Subcutaneous abdominal adipose tissue (tissue), 5 donors: ENCODE measurements around the gene IFITM10.

ENCODE experiments used
- H3K27ac ChIP-seq: one replicate; pipeline ENCODE4 v1.7.0; 2013; ENCODE audit warnings: low read depth, mild to moderate bottlenecking, inconsistent platforms, low read length, moderate library complexity
- H3K27me3 ChIP-seq, 5 donors: one replicate each; pipeline ENCODE4 v1.7.0; 2013; ENCODE audit warnings: low read length in 5 of 5, inconsistent platforms in 1 of 5; ENCODE audit not compliant: control insufficient read depth in 5 of 5, insufficient read depth in 4 of 5
- H3K36me3 ChIP-seq, 5 donors: one replicate each; pipeline ENCODE4 v1.7.0; 2013; ENCODE audit warnings: low read length in 5 of 5; ENCODE audit not compliant: control insufficient read depth in 5 of 5, insufficient read depth in 5 of 5
- H3K4me1 ChIP-seq, 5 donors: one replicate each; pipeline ENCODE4 v1.7.0; 2013; ENCODE audit warnings: low read length in 5 of 5, mild to moderate bottlenecking in 3 of 5, moderate library complexity in 1 of 5; ENCODE audit not compliant: control insufficient read depth in 5 of 5, insufficient read depth in 5 of 5
- H3K4me3 ChIP-seq, 5 donors: one replicate each; pipeline ENCODE4 v1.7.0; 2013; ENCODE audit warnings: low read length in 5 of 5, low read depth in 1 of 5
- H3K9ac ChIP-seq, 5 donors: one replicate each; pipeline ENCODE4 v1.7.0; 2013; ENCODE audit warnings: low read length in 5 of 5, mild to moderate bottlenecking in 4 of 5, moderate library complexity in 3 of 5
- H3K9me3 ChIP-seq, 5 donors: one replicate each; pipeline ENCODE4 v1.7.0; 2013; ENCODE audit warnings: low read length in 5 of 5; ENCODE audit not compliant: control insufficient read depth in 5 of 5
- donor health status: healthy.
- donor health status: healthy.
- donor health status: healthy.
- donor health status: healthy.
- donor health status: healthy.

Gene IFITM10

DNA sequence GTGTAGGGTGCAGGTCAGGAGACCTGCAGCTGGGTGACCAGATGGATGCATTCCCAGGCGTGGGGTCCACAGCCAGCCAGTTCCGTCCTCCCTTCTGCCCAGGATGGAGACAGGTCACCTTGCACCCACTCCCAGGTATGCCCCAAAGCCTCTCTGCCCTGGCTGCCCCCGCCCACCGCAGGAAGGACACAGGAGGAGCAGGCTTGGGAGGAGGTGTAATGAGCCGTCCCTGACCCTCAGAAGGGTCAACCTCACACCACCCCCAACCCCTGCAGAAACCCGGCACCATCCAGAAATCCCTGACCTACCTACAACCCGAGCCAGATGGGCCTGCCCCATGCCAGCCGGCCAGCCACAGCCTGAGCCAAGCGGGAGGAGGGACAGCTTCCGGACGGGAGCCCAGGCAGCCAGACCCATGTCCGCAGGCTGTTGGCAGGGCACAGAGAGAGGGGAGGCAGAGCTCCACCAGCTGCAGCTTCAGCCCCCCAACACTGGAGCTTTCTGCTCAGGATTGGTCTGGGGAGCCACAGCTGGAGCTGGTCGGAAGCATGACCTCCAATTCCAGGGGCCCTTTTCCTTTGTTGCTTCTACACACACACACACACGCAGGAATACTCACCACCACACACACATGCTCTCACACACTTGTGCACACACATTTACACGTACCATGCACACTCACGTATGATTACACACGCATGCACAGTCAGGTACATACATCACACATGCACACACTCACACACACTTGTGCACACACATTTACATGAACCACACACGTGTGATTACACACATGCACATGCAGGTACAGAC lies 5.3 kb downstream of the IFITM10 start:
- H3K4me3 ChIP-seq = peak overlapping the region in 1 of 5 donors; percentile 18
- H3K27ac ChIP-seq = no peak overlapping the region
- peaks cover 4 to 13% (median 6%) of the 10 kb centered on the region in 5 donors for H3K27me3 ChIP-seq
- H3K9me3 ChIP-seq = peaks cover 0 to 3% (median 0%) of the 10 kb centered on the region in 5 donors
- H3K36me3 ChIP-seq = peaks cover 0 to 4% (median 0%) of the 10 kb centered on the region in 5 donors
- H3K4me1 ChIP-seq = peaks cover 6 to 59% (median 46%) of the 10 kb centered on the region in 5 donors
- no peak overlapping the region for H3K9ac ChIP-seq

DNA sequence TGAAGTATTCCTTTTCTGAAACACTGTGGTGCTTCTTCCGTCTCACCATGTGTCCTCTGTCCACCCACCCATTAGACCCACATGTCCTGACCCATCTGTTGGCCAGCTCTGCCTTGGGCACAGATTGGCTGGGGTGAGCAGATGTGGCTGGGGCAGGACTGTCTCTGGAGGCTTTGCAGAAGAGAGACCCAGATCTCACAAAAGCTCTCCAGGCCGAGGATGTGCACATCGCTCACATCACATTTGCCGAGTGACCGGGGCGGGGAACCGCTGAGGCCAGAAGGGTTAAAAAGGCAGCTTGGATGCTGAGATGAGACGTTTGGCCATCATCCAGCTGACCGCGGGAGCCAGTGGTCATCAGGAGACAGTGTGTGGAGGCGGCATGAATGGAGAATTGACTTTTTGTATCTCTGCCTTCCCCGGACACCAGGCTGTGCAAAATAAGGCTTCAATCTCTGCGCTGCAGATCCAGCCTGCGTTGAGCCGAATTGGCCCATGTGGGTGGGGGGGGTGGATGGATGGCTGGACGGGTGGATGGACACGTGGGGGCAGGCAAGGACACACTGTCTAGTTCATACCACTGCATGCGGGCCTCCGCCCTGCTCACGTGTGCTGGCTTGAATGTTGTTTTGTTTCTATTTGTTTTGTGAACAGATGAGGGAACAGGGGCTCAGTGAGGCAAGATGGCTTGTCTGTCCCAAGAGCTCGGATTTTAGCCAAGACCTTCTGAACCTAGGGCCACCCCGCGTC lies 6.1 kb downstream of the IFITM10 start:
- Histone ChIP-seq H3K27me3 (peaks cover under 1 to 12% (median 5%) of the 10 kb centered on the region in 5 donors), H3K9me3 (peaks cover 0 to 3% (median 0%) of the 10 kb centered on the region in 5 donors), H3K4me3 (peak overlapping the region in 1 of 5 donors; percentile 18), H3K27ac (no peak overlapping the region), H3K36me3 (peaks cover 0 to 4% (median 0%) of the 10 kb centered on the region in 5 donors), H3K9ac (no peak overlapping the region), H3K4me1 (peaks cover 2 to 52% (median 38%) of the 10 kb centered on the region in 5 donors)

- Histone ChIP-seq H3K27me3 (peaks cover 0 to 12% (median 9%) of the 10 kb centered on the region in 5 donors), H3K4me1 (peaks cover 2 to 45% (median 35%) of the 10 kb centered on the region in 5 donors), H3K27ac (no peak overlapping the region), H3K4me3 (no peak overlapping the region), H3K9me3 (peaks cover 0 to 3% (median 0%) of the 10 kb centered on the region in 5 donors), H3K36me3 (peaks cover 0 to 4% (median 0%) of the 10 kb centered on the region in 5 donors), H3K9ac (no peak overlapping the region)
Measured at GRCh38 chr11:1743585-1744136, 6.7 kb downstream of the IFITM10 start.

DNA sequence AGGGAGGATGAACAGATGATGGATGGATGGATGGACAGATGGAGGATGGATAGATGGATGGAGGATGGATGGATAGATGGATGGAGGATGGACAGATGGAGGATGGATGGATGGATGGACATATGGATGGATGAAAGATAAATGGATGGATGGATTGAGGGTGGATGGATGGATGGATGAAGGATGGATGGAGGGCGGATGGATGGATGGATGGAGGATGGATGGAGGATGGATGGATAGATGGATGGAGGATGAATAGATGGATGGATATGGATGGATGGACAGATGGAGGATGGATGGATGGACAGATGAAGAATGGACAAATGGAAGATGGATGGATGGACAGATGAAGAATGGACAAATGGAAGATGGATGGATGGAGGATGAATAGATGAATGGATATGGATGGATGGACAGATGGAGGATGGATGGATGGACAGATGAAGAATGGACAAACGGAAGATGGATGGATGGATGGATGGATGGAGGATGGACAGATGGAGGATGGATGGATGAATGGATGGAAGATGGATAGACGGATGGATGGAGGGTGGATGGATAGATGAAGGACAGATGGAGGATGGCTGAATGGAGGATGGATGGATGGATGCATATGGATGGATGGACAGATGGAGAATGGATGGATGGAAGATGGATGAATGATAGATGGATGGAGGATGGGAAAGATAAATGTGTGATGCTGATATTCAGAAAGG lies 7.4 kb downstream of the IFITM10 start:
- peaks cover 0 to 3% (median 0%) of the 10 kb centered on the region in 5 donors for H3K9me3 ChIP-seq
- H3K4me3 ChIP-seq = no peak overlapping the region
- peaks cover 0 to 4% (median 0%) of the 10 kb centered on the region in 5 donors for H3K36me3 ChIP-seq
- peaks cover 2 to 39% (median 28%) of the 10 kb centered on the region in 5 donors for H3K4me1 ChIP-seq
- H3K27me3 ChIP-seq = peaks cover 3 to 15% (median 6%) of the 10 kb centered on the region in 5 donors
- no peak overlapping the region for H3K9ac ChIP-seq
- no peak overlapping the region for H3K27ac ChIP-seq

DNA sequence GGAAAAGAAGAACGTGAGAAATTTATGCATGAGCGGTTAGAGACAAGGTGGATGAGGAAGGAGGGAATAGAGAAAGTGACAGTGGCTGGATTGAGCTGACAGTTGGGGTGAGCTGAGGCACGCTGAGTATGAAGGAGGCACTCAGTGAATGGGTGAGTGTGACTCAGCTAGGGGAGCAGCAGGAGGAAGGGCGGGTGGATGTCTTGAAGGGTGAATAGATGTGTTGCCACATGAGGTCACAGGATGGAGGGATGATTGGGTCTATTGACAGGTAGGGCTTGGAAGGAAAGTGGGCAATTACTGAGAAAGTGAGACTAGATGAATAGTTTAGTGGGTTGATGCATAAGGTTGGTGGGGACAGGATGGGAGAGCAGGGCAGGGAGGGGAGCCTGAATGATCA lies 8.0 kb downstream of the IFITM10 start:
- no peak overlapping the region for H3K4me3 ChIP-seq
- H3K27ac ChIP-seq = no peak overlapping the region
- peaks cover 3 to 17% (median 6%) of the 10 kb centered on the region in 5 donors for H3K27me3 ChIP-seq
- H3K36me3 ChIP-seq = peaks cover 0 to 4% (median 0%) of the 10 kb centered on the region in 5 donors
- H3K9me3 ChIP-seq = peaks cover 2 to 8% (median 2%) of the 10 kb centered on the region in 5 donors
- H3K9ac ChIP-seq = no peak overlapping the region
- peaks cover 2 to 32% (median 27%) of the 10 kb centered on the region in 5 donors for H3K4me1 ChIP-seq

- H3K4me1 ChIP-seq = peaks cover 2 to 27% (median 24%) of the 10 kb centered on the region in 5 donors
- H3K36me3 ChIP-seq = peaks cover 0 to 4% (median 0%) of the 10 kb centered on the region in 5 donors
- no peak overlapping the region for H3K4me3 ChIP-seq
- peaks cover 3 to 20% (median 7%) of the 10 kb centered on the region in 5 donors for H3K27me3 ChIP-seq
- no peak overlapping the region for H3K27ac ChIP-seq
- peaks cover 5 to 13% (median 9%) of the 10 kb centered on the region in 5 donors for H3K9me3 ChIP-seq
- H3K9ac ChIP-seq = no peak overlapping the region
Measured at GRCh38 chr11:1741741-1742140, 8.7 kb downstream of the IFITM10 start.

- H3K9ac ChIP-seq = no peak overlapping the region
- H3K4me1 ChIP-seq = peaks cover 2 to 21% (median 16%) of the 10 kb centered on the region in 5 donors
- peaks cover 3 to 28% (median 11%) of the 10 kb centered on the region in 5 donors for H3K27me3 ChIP-seq
- no peak overlapping the region for H3K4me3 ChIP-seq
- H3K9me3 ChIP-seq = peaks cover 8 to 18% (median 17%) of the 10 kb centered on the region in 5 donors
- H3K27ac ChIP-seq = no peak overlapping the region
- peaks cover 0 to 1% (median 0%) of the 10 kb centered on the region in 5 donors for H3K36me3 ChIP-seq
Measured at GRCh38 chr11:1740786-1741530, 9.4 kb downstream of the IFITM10 start.

- H3K9me3 ChIP-seq = peaks cover 8 to 20% (median 18%) of the 10 kb centered on the region in 5 donors
- H3K27ac ChIP-seq = no peak overlapping the region
- no peaks in the 10 kb centered on the region for H3K36me3 ChIP-seq
- H3K27me3 ChIP-seq = peaks cover 10 to 39% (median 20%) of the 10 kb centered on the region in 5 donors
- no peak overlapping the region for H3K9ac ChIP-seq
- no peak overlapping the region for H3K4me3 ChIP-seq
- peaks cover 0 to 7% (median 5%) of the 10 kb centered on the region in 5 donors for H3K4me1 ChIP-seq
Measured at GRCh38 chr11:1739576-1739975, 10.8 kb downstream of the IFITM10 start.

DNA sequence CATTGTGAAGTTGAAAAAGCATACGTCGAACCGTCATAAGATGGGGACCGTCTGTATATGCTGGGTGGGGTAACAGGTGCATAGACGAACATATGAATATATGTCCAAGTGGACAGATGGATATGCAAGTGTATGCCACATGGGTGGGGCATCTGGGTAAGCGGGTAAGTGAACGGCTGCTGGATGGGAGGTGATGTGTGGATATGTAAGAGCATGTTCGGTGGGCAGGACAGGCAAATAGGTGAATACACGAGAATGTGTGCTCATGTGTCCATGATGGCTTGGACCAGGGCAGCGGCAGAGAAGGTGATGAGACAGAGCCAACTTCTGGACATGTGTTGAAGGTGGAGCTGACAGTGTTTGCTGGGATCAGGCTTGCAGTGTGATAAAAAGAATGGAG lies 12.0 kb downstream of the IFITM10 start:
- peaks cover 8 to 20% (median 18%) of the 10 kb centered on the region in 5 donors for H3K9me3 ChIP-seq
- no peaks in the 10 kb centered on the region for H3K36me3 ChIP-seq
- H3K4me1 ChIP-seq = peaks cover 0 to 4% (median 0%) of the 10 kb centered on the region in 5 donors
- H3K4me3 ChIP-seq = no peak overlapping the region
- H3K27ac ChIP-seq = no peak overlapping the region
- peaks cover 22 to 51% (median 32%) of the 10 kb centered on the region in 5 donors for H3K27me3 ChIP-seq
- no peak overlapping the region for H3K9ac ChIP-seq
